ENCODE results near the gene FERMT3. TPM values are rescaled to one million over a fixed set of nuclear protein-coding genes. Genes with fewer than 3 reads are reported as not detected.
A peak's percentile ranks its signal among the peaks of the same experiment; 100 is the strongest.

FERMT3 gene
- polyA plus RNA-seq, 1 of the 3 experiments (the other 2 are of a cell fraction): 1.4 TPM

GRCh38 chr11:64231546-64231945 lies 25.0 kb downstream of the FERMT3 start:
- TF ChIP-seq JUND (IDR thresholded peaks at IDR 0.05) (no peak), RCOR1 (IDR thresholded peaks at IDR 0.05; ENCODE audit: low read length) (no peak), FOSL2 (IDR thresholded peaks at IDR 0.05; ENCODE audit: borderline replicate concordance, low read depth) (no peak), RAD21 (IDR thresholded peaks at IDR 0.05; ENCODE audit: low read length) (no peak), GATA2 (CRISPR knock-in tag; IDR thresholded peaks at IDR 0.05) (no peak), TEAD4 (IDR thresholded peaks at IDR 0.05; ENCODE audit: borderline replicate concordance, insufficient read depth) (no peak)
- Histone ChIP-seq H3K27ac (ENCODE audit: low read depth in 2 of 2, low read length in 1 of 2) (no peak overlapping the region), H3K4me2 (peak overlapping the region; percentile 90), H3K4me1 (ENCODE audit: control insufficient read depth in 1 of 2, insufficient read depth in 2 of 2, low read depth in 1 of 2, low read length in 1 of 2) (peaks cover 20 to 57% of the 10 kb centered on the region in 2 experiments; a peak in 2 of 4 replicates), H2AFZ (ENCODE audit: low read depth) (no peak overlapping the region), H3K36me3 (replicated peaks in 1 of 2; ENCODE audit: control insufficient read depth in 1 of 2, insufficient read depth in 2 of 2, low read length in 1 of 2) (peaks cover 0 to 4% of the 10 kb centered on the region in 2 experiments), H3F3A (replicated peaks; ENCODE audit: insufficient read depth) (peaks cover 20% of the 10 kb centered on the region), H3K79me2 (ENCODE audit: insufficient read depth) (peaks cover 45% of the 10 kb centered on the region), H3K9ac (no peak overlapping the region), H4K20me1 (ENCODE audit: insufficient read depth) (no peaks in the 10 kb centered on the region), H3K4me3 (ENCODE audit: low read depth in 2 of 2, low read length in 1 of 2) (peak overlapping the region in 1 of 2 experiments; percentile 75; a peak in 2 of 4 replicates), H3K27me3 (ENCODE audit: insufficient read depth) (no peaks in the 10 kb centered on the region), H3K9me2 (no peaks in the 10 kb centered on the region), H3K9me3 (no peaks in the 10 kb centered on the region)
- WGBS (ENCODE audit: low lambda C conversion rate): 90% methylated on average over 7 of the region's 7 CpGs
- ChIA-PET CTCF (interaction anchor here (1.1 to 3.4 kb wide), 4 partner anchors 14 to 73 kb away, joined by 3 to 15 read pairs (median 5); partner anchors contain the start of genes ESRRA, PLCB3 and STIP1), POLR2A (interaction anchor here (1.2 kb wide), 1 partner anchor 15 kb away, joined by 3 read pairs; the partner anchor contains the start of gene PPP1R14B)
- no peak for DNase-seq

DNA sequence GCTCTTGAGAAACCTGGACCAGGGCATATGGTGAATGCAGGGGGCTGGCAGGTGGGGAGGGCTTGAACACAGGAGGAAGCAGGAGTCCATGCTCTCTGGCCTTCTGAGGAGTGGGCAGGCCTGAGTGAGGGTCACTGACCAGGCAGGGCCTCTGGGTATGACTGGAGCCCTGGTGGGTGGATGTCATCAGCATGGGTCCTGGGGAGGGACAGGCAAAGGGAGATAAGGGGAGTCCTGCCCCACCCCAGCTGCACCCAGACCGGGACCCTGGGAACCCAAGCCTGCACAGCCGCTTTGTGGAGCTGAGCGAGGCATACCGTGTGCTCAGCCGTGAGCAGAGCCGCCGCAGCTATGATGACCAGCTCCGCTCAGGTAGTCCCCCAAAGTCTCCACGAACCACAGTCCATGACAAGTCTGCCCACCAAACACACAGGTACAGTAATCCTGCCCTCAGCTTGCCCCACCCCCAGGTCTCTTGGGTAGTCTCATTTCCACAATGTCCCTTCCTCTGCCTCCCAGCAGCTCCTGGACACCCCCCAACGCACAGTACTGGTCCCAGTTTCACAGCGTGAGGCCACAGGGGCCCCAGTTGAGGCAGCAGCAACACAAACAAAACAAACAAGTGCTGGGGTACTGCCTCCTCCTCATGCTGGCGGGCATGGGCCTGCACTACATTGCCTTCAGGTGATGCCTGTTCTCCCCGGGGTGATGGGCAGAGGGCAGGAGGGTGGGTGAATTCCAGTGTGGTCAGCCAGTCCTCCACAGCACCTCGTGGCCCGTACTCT lies 25.9 kb downstream of the FERMT3 start:
- Histone ChIP-seq H3K9me3 (no peaks in the 10 kb centered on the region), H3F3A (replicated peaks; ENCODE audit: insufficient read depth) (peaks cover 20% of the 10 kb centered on the region), H2AFZ (ENCODE audit: low read depth) (no peak overlapping the region), H3K36me3 (replicated peaks in 1 of 2; ENCODE audit: control insufficient read depth in 1 of 2, insufficient read depth in 2 of 2, low read length in 1 of 2) (peaks cover 0 to 6% of the 10 kb centered on the region in 2 experiments), H3K27ac (ENCODE audit: low read depth in 2 of 2, low read length in 1 of 2) (no peak overlapping the region; a peak in 1 of 4 replicates), H4K20me1 (ENCODE audit: insufficient read depth) (no peaks in the 10 kb centered on the region), H3K27me3 (ENCODE audit: insufficient read depth) (no peaks in the 10 kb centered on the region), H3K4me3 (ENCODE audit: low read depth in 2 of 2, low read length in 1 of 2) (no peak overlapping the region; a peak in 1 of 4 replicates), H3K9ac (no peak overlapping the region), H3K4me2 (no peak overlapping the region), H3K4me1 (ENCODE audit: control insufficient read depth in 1 of 2, insufficient read depth in 2 of 2, low read depth in 1 of 2, low read length in 1 of 2) (peaks cover 19 to 50% of the 10 kb centered on the region in 2 experiments; a peak in 2 of 4 replicates), H3K9me2 (no peaks in the 10 kb centered on the region), H3K79me2 (ENCODE audit: insufficient read depth) (peaks cover 36% of the 10 kb centered on the region)
- WGBS (ENCODE audit: low lambda C conversion rate): 93% methylated on average over 14 of the region's 15 CpGs
- DNase-seq: no peak
- ChIA-PET CTCF (interaction anchor here (0.6 to 3.4 kb wide), 7 partner anchors 10 to 72 kb away, joined by 3 to 15 read pairs (median 5); partner anchors contain the start of genes ESRRA, PLCB3, PPP1R14B and STIP1), POLR2A (interaction anchor here (1.0 to 1.8 kb wide), 2 partner anchors 9 to 36 kb away, joined by 3 to 9 read pairs; partner anchors contain the start of gene FKBP2)
- TF ChIP-seq MEF2A (IDR thresholded peaks at IDR 0.05; ENCODE audit: borderline replicate concordance, low read depth): no peak
- TF ChIP-seq, protein P1, sequence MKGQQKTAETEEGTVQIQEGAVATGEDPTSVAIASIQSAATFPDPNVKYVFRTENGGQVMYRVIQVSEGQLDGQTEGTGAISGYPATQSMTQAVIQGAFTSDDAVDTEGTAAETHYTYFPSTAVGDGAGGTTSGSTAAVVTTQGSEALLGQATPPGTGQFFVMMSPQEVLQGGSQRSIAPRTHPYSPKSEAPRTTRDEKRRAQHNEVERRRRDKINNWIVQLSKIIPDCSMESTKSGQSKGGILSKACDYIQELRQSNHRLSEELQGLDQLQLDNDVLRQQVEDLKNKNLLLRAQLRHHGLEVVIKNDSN (IDR thresholded peaks at IDR 0.05; ENCODE audit: borderline replicate concordance, low read depth): no peak
- no peak for TF ChIP-seq RXRA (IDR thresholded peaks at IDR 0.05; ENCODE audit: borderline replicate concordance, low read depth)
- TF ChIP-seq JUND (IDR thresholded peaks at IDR 0.05): no peak
- TF ChIP-seq RFX5 (IDR thresholded peaks at IDR 0.05; ENCODE audit: low read length): no peak
- TF ChIP-seq YY1 (IDR thresholded peaks at IDR 0.05; ENCODE audit: low read depth): no peak
- no peak for TF ChIP-seq CTCF (IDR thresholded peaks at IDR 0.05)
- TF ChIP-seq EZH2phosphoT487 (IDR thresholded peaks at IDR 0.05; ENCODE audit: borderline replicate concordance, low read depth): no peak
- TF ChIP-seq FOSL2 (IDR thresholded peaks at IDR 0.05; ENCODE audit: borderline replicate concordance, low read depth): no peak
- TF ChIP-seq, protein P2, sequence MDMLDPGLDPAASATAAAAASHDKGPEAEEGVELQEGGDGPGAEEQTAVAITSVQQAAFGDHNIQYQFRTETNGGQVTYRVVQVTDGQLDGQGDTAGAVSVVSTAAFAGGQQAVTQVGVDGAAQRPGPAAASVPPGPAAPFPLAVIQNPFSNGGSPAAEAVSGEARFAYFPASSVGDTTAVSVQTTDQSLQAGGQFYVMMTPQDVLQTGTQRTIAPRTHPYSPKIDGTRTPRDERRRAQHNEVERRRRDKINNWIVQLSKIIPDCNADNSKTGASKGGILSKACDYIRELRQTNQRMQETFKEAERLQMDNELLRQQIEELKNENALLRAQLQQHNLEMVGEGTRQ (IDR thresholded peaks at IDR 0.05; ENCODE audit: borderline replicate concordance, low read depth, low read length): no peak
- no peak for TF ChIP-seq FOXM1 (IDR thresholded peaks at IDR 0.05; ENCODE audit: low read depth)
- TF ChIP-seq FOXJ3 (CRISPR knock-in tag; IDR thresholded peaks at IDR 0.05): no peak
- TF ChIP-seq, protein P3, sequence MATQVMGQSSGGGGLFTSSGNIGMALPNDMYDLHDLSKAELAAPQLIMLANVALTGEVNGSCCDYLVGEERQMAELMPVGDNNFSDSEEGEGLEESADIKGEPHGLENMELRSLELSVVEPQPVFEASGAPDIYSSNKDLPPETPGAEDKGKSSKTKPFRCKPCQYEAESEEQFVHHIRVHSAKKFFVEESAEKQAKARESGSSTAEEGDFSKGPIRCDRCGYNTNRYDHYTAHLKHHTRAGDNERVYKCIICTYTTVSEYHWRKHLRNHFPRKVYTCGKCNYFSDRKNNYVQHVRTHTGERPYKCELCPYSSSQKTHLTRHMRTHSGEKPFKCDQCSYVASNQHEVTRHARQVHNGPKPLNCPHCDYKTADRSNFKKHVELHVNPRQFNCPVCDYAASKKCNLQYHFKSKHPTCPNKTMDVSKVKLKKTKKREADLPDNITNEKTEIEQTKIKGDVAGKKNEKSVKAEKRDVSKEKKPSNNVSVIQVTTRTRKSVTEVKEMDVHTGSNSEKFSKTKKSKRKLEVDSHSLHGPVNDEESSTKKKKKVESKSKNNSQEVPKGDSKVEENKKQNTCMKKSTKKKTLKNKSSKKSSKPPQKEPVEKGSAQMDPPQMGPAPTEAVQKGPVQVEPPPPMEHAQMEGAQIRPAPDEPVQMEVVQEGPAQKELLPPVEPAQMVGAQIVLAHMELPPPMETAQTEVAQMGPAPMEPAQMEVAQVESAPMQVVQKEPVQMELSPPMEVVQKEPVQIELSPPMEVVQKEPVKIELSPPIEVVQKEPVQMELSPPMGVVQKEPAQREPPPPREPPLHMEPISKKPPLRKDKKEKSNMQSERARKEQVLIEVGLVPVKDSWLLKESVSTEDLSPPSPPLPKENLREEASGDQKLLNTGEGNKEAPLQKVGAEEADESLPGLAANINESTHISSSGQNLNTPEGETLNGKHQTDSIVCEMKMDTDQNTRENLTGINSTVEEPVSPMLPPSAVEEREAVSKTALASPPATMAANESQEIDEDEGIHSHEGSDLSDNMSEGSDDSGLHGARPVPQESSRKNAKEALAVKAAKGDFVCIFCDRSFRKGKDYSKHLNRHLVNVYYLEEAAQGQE (IDR thresholded peaks at IDR 0.05; ENCODE audit: low read depth, low read length): no peak
- TF ChIP-seq RCOR1 (IDR thresholded peaks at IDR 0.05; ENCODE audit: low read length): no peak
- TF ChIP-seq TEAD4 (IDR thresholded peaks at IDR 0.05; ENCODE audit: borderline replicate concordance, insufficient read depth): no peak
- TF ChIP-seq SIN3A (IDR thresholded peaks at IDR 0.05; ENCODE audit: borderline replicate concordance, low read depth, low read length): no peak

All from SK-N-SH (cell line).